Stimulated activated CD4-positive, alpha-beta T cell treated with anti-CD3 and anti-CD28 coated beads, Interleukin-15, amount 100 ng/mL, for 48 hours (primary cell): ENCODE results near the gene KANSL3.
A peak's percentile ranks its signal among the peaks of the same experiment; 100 is the strongest.
"Not testable (repeated sequence)": the region's sequence is repeated elsewhere in the genome, so short reads cannot be mapped to it uniquely, and the experiment has no call there.

Source experiments
- DNase-seq, 2 donors: peaks; one replicate each; pipeline ENCODE4 v3.0.0-alpha.2; 2020; ENCODE audit warnings: low read depth in 2 of 2

The KANSL3 gene

GRCh38 chr2:96655526-96655925 is 17.4 kb upstream of the KANSL3 start:
- DNase-seq = no peak

GRCh38 chr2:96654791-96655190 is 16.7 kb upstream of the KANSL3 start:
- not testable (repeated sequence) for DNase-seq

- no peak for DNase-seq
These were observed 13.7 kb upstream of the KANSL3 start for GRCh38 chr2:96651793-96652192.

DNA sequence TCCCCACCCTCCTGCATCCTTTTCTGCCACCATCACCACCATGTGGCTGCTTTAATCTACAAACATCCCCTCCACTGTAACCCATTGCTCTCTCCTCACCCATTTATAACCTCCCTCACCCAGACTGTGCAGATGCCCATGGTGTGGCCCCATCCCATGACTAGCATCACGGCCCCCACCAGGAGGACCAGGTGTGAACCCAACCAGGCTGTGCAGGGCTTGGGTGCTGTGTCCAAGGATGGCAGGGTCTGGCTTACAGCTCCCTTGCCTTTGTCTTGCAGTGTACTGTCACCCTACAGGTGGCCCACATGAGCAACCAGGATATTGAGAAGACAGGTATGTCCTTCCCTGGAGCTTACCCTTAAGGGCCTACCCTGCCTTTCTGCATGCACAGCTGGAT is 11.2 kb upstream of the KANSL3 start:
- DNase-seq = no peak

GRCh38 chr2:96648306-96648930 is 10.3 kb upstream of the KANSL3 start:
- DNase-seq = no peak

DNA sequence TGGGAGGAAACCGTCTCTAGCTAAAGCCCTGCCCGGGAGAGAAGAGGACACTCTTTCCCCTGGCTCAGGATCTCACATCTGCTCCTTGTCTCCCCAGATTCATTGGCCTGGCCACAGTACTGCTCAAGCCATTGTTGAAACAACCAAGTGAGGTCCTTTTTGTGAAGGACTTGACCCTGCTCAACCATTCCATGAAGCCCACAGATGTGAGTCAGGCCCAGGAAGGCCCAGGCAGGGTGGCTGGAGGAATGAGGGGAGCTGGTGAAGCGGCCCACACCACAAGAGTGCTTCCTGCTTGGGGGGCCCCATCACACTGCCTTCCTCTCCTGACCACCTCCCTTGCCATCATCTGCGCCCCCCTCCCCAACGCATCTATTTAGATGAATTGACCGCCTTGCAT is 9.6 kb upstream of the KANSL3 start:
- DNase-seq = no peak

DNA sequence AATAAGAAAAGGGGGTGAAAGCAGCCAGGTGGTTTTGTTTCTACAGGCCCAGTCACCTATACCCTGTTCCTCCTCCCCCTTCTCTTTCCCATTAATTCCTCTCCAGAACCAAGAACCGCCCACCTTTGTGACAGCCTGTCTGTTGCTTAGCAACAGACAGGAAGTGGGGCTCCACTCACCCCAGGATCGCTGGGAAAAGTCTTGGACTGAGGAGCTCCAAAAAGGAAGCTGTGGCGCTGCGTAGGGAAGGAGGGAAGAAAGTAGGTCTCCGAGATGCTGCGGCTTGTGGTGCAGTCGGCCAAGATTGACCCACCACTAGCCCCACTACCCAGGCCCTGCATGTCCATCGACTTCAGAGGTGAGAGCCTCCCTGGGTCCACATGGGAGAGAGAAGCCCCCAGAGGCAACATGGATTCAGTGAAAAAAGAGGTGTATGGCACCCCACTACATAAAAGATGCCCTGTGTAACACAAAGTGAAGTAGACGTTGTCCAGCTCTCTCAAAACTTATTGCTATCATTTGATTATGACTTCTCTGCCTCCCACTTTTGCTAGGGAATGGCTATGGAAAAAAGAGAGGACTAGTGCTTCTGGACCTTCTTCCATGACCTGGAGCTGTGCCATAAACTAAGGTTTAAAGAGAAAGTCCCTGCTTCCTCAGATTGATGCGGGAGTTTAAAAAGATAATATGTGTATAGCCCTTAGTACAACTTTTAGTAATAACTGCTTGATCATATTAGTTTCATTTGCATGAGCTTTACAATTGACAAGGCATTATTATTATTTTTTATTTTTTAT is 4.7 kb upstream of the KANSL3 start, which contains the start of gene FER1L5:
Gene FER1L5, plus strand, starts transcription at position 201 of the 797 bp plus-strand sequence. Its CDS starts 73 bp downstream, at position 274.
- DNase-seq = no peak

GRCh38 chr2:96637385-96638143 is 548 bp downstream of the KANSL3 start:
- peak; percentile 77 to 80 for DNase-seq

- DNase-seq = no peak
These were observed 1.5 kb downstream of the KANSL3 start for GRCh38 chr2:96636551-96637171.

DNA sequence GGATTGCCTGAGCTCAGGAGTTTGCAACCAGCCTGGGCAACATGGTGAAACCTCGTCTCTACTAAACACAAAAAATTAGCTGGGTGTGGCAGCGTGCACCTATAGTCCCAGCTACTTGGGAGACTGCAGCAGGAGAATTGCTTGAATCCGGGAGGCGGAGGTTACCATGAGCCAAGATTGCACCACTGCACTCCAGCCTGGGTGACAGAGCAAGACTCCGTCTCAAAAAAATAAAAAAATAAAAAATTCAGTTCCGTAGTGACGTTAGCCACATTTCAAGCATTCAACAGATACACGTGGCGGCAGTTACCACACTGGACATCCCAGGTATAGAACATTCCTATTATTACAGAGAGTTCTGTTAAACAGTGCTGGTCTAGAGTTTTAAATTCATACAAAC is 4.5 kb downstream of the KANSL3 start:
- DNase-seq = no peak

DNA sequence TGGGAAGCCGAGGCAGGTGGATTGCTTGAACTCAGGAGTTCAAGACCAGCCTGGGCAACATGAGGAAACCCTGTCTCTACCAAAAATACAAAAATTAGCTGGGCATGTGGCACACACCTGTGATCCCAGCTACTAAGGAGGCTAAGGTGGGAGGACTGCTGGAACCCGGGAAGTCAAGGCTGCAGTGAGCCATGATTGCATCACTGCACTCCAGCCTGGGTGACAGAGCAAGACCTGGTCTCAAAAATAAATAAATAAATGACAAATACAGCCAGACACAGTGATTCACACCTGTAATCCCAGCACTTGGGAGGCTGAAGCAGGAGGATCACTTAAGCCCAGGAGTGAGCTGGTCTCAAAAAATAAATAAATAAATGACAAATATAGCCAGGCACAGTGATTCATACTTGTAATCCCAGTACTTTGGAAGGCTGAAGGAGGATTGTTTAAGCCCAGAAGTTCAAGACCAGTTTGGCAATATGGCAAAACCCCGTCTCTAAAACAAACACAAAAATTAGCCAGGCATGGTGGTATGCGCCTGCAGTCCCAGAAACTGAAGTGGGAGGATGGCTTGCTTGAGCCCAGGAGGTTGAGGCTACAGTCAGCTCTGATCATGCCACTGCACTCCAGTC is 6.2 kb downstream of the KANSL3 start:
- no peak for DNase-seq

DNA sequence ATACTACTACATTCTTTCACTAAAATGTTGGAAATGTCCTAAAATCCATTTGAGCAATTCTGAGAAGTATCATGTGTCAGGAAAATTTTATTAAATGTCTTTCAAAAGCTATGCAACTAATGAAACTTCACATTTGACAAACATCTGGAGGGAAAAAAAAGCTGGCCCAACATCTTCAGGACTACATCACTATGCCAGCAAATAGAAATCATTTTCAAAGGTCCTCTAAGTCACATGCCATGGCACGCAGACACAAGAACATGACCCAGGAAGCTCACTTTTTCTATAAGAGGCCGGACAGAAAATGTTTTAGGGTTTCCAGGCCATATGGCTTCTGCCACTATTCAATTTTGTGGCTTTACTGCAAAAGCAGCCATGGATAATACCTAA is 11.6 kb downstream of the KANSL3 start:
- DNase-seq = no peak

- no peak for DNase-seq
These were observed 12.2 kb downstream of the KANSL3 start for GRCh38 chr2:96625571-96626552.

- DNase-seq = no peak
These were observed 15.0 kb downstream of the KANSL3 start for GRCh38 chr2:96623116-96623515.

- DNase-seq = no peak
These were observed 15.6 kb downstream of the KANSL3 start for GRCh38 chr2:96622544-96622943.

DNA sequence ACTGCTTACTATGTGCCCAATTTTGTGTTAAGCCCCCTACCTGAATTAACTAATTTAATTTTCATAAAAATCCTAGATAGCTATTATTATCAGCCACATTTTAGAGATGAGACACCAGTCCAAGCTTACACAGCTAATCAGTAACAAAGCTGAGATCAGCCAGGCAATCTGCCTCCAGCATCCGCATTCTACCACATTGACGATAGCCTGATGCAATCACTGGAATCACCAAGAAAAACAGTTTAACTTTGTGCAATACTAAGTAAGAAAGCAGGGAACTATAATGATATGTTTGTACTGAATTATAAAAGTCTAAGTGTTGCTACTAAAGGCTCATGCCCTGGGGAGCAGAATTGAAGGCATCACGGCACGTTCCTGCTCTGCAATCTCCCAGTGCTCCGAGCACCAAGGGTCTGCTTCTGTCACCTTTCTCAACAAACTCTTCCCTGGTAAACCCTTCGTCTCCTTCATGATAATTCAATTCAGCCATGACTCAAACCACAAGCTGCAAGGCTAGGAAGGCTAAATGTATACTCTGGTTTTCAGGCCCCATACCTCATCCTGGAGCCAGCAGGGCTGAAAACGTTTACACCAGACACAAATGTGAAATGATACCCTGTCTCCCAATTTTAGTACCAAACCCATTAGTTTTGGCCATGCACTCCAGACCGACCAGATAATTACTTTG is 19.4 kb downstream of the KANSL3 start:
- no peak for DNase-seq

DNA sequence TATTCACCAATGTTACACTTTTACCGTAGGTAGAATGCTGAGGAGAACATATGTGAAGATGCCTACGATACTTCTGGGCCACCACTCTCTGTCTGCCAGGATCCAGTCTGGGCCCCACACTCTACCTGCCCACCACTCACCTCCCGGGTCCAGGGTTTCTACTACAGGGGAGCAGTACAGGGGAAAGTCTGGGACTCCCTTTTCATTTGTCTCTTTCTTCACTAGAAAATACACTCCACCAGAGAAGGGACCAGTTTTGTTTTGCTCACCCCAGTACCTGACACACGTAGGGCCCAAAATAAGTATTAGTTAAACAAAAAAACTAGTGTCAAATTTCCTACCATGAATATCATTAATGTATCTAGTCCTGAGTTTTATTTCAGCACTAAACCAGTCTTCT is 21.1 kb downstream of the KANSL3 start:
- DNase-seq = no peak

GRCh38 chr2:96616535-96616934 is 21.6 kb downstream of the KANSL3 start:
- DNase-seq = no peak

GRCh38 chr2:96616128-96616527 is 22.0 kb downstream of the KANSL3 start:
- no peak for DNase-seq
